ENCODE measurements around the gene XYLT1.

GRCh38 chr16:17162560-17162959 lies 308.2 kb downstream of the XYLT1 start:
- TF ChIP-seq SMARCC2 (IDR thresholded peaks at IDR 0.05; ENCODE audit: low read depth) (no peak), ZNF780A (CRISPR knock-in tag; IDR thresholded peaks at IDR 0.05) (no peak), SETDB1 (IDR thresholded peaks at IDR 0.05; ENCODE audit: low read length) (no peak), FOXM1 (IDR thresholded peaks at IDR 0.05; ENCODE audit: low read depth) (no peak), FOXM1 (CRISPR knock-in tag; IDR thresholded peaks at IDR 0.05; ENCODE audit: low read depth) (no peak), HDAC1 (IDR thresholded peaks at IDR 0.05) (no peak), CTCF (IDR thresholded peaks at IDR 0.05 in 2 of 3, conservative IDR thresholded peaks at IDR 0.05 in 1 of 3; ENCODE audit: insufficient read depth in 2 of 3, low read depth in 1 of 3, low read length in 3 of 3) (no peak), GABPA (tag; conservative IDR thresholded peaks at IDR 0.05; ENCODE audit: low read depth) (no peak), ZNF3 (CRISPR knock-in tag; IDR thresholded peaks at IDR 0.05) (no peak), EZH2 (IDR thresholded peaks at IDR 0.05; ENCODE audit: borderline replicate concordance, low read depth, low read length) (no peak), ZNF766 (CRISPR knock-in tag; conservative IDR thresholded peaks at IDR 0.05) (no peak), MAFK (IDR thresholded peaks at IDR 0.05; ENCODE audit: low read length) (no peak), ZFX (CRISPR knock-in tag; IDR thresholded peaks at IDR 0.05) (no peak), GTF3C2 (IDR thresholded peaks at IDR 0.05; ENCODE audit: borderline replicate concordance, extremely low read depth, insufficient read length) (no peak)

Data from K562 (cell line).